GM23338 (cell line): ENCODE data around the gene ZNF880. TPM values are rescaled to one million over a fixed set of nuclear protein-coding genes. Genes with fewer than 3 reads are reported as not detected.

Experiments
- ATAC-seq: fragments of 200-7000 bp; cut with Tn5 transposase; 3 replicates; pipeline ENCODE4 v1.9.1; 2020
- DNase-seq: peaks from one replicate; pipeline ENCODE4 v3.0.0-alpha.2; 2015; ENCODE audit warnings: low spot score
- H2AFZ ChIP-seq: fragments of 200-600 bp; sonication (generic); 2 replicates; pipeline ENCODE4 v1.8.0; 2016; ENCODE audit warnings: antibody characterized with exemption, mild to moderate bottlenecking, moderate library complexity
- H3F3A ChIP-seq: fragments of 200-600 bp; sonication (generic); replicated peaks from 2 replicates; pipeline ENCODE4 v1.8.0; 2017; ENCODE audit warnings: antibody characterized with exemption, mixed run types, low read depth
- H3K27ac ChIP-seq: fragments of 200-600 bp; sonication (generic); 2 replicates; pipeline ENCODE4 v1.6.1; 2016; ENCODE audit warnings: low read depth
- H3K27me3 ChIP-seq: fragments of 200-600 bp; sonication (generic); 2 replicates; pipeline ENCODE4 v1.8.0; 2016; ENCODE audit warnings: mild to moderate bottlenecking, mixed run types, moderate library complexity; ENCODE audit not compliant: insufficient read depth
- H3K36me3 ChIP-seq: fragments of 200-600 bp; sonication (generic); 2 replicates; pipeline ENCODE4 v1.8.0; 2016; ENCODE audit warnings: mild to moderate bottlenecking; ENCODE audit not compliant: insufficient read depth
- H3K4me1 ChIP-seq: fragments of 200-600 bp; sonication (generic); 2 replicates; pipeline ENCODE4 v1.8.0; 2016; ENCODE audit warnings: mild to moderate bottlenecking, moderate library complexity; ENCODE audit not compliant: insufficient read depth
- H3K4me2 ChIP-seq: fragments of 200-600 bp; sonication (generic); 2 replicates; pipeline ENCODE4 v1.7.1; 2017; ENCODE audit warnings: mixed run types
- H3K4me3 ChIP-seq: fragments of 200-600 bp; sonication (generic); 2 replicates; pipeline ENCODE4 v1.6.1; 2016; ENCODE audit warnings: mixed run types
- H3K79me2 ChIP-seq: fragments of 200-600 bp; sonication (generic); replicated peaks from 2 replicates; pipeline ENCODE4 v1.8.0; 2017; ENCODE audit warnings: mild to moderate bottlenecking; ENCODE audit not compliant: insufficient read depth
- H3K9me2 ChIP-seq: fragments of 200-600 bp; sonication (generic); 2 replicates; pipeline ENCODE4 v1.8.0; 2017; ENCODE audit not compliant: insufficient read depth
- H4K20me1 ChIP-seq: fragments of 200-600 bp; sonication (generic); replicated peaks from 2 replicates; pipeline ENCODE4 v1.8.0; 2017; ENCODE audit warnings: mild to moderate bottlenecking; ENCODE audit not compliant: insufficient read depth
- H3K27ac Mint-ChIP-seq: 2 replicates; pipeline ENCODE4 v1.8.0; 2020; ENCODE audit warnings: inconsistent platforms, mild to moderate bottlenecking, moderate library complexity, mixed read lengths
- H3K27me3 Mint-ChIP-seq: 3 replicates; pipeline ENCODE4 v1.8.0; 2022; ENCODE audit warnings: low read depth, mild to moderate bottlenecking, moderate library complexity, mixed read lengths, inconsistent platforms; ENCODE audit not compliant: insufficient read depth, poor library complexity
- H3K36me3 Mint-ChIP-seq: 3 replicates; pipeline ENCODE4 v1.8.0; 2021; ENCODE audit warnings: low read depth, mild to moderate bottlenecking, inconsistent platforms, moderate library complexity, mixed read lengths
- H3K4me1 Mint-ChIP-seq: 3 replicates; pipeline ENCODE4 v1.8.0; 2020; ENCODE audit warnings: mild to moderate bottlenecking, inconsistent platforms, mixed read lengths
- H3K4me3 Mint-ChIP-seq: 3 replicates; pipeline ENCODE4 v1.8.0; 2021; ENCODE audit warnings: moderate library complexity, mild to moderate bottlenecking, inconsistent platforms, mixed read lengths
- H3K9me3 Mint-ChIP-seq: 3 replicates; pipeline ENCODE4 v1.8.0; 2020; ENCODE audit warnings: moderate library complexity, mild to moderate bottlenecking, inconsistent platforms, mixed read lengths
- CREB1 ChIP-seq: fragments of 250-450 bp; sonication (Bioruptor Pico); IDR thresholded peaks from 2 replicates; pipeline ENCODE4 v1.5.0; 2020; ENCODE audit warnings: low read depth, mild to moderate bottlenecking, moderate library complexity
- EZH2 ChIP-seq: fragments of 200-600 bp; sonication (generic); IDR thresholded peaks from one replicate; pipeline ENCODE4 v1.8.0; 2017; ENCODE audit warnings: antibody characterized with exemption, mild to moderate bottlenecking, low read depth; ENCODE audit not compliant: unreplicated experiment
- EZH2phosphoT487 ChIP-seq: fragments of 200-600 bp; sonication (generic); IDR thresholded peaks from one replicate; pipeline ENCODE4 v1.8.1; 2018; ENCODE audit warnings: antibody characterized with exemption; ENCODE audit not compliant: unreplicated experiment
- JUNB ChIP-seq: IDR thresholded peaks from one replicate; pipeline ENCODE4 v1.6.1; 2016; ENCODE audit warnings: antibody characterized with exemption; ENCODE audit not compliant: unreplicated experiment
- NANOG ChIP-seq: IDR thresholded peaks from 2 replicates; pipeline ENCODE4 v1.6.1; 2016; ENCODE audit warnings: antibody characterized with exemption, borderline replicate concordance
- ZNF114 ChIP-seq: fragments of 250-450 bp; sonication (Bioruptor Pico); IDR thresholded peaks from 2 replicates; pipeline ENCODE4 v1.5.0; 2020; ENCODE audit warnings: mild to moderate bottlenecking, moderate library complexity
- ZNF331 ChIP-seq: fragments of 250-450 bp; sonication (Bioruptor Pico); IDR thresholded peaks from 2 replicates; pipeline ENCODE4 v1.5.0; 2020; ENCODE audit warnings: low read depth, mild to moderate bottlenecking, moderate library complexity
- polyA plus RNA-seq: library from polyadenylated mRNA; unstranded; fragments of >200 nt; fragmentation: Nextera tagmentation; extraction: Ambion mirVana; gene quantifications from 2 replicates; pipeline ENCODE4 v1.2.1, GENCODE V29; 2016
- total RNA-seq: library from RNA; depleted of rRNA; stranded (reverse); fragments of >200 nt; shearing (Covaris generic); gene quantifications from 2 replicates; pipeline ENCODE4 v1.2.3, GENCODE V29; 2014
- TF ChIP-seq, protein P1 (sequence below): fragments of 250-450 bp; sonication (Bioruptor Pico); IDR thresholded peaks from 2 replicates; pipeline ENCODE4 v1.5.0; 2020; ENCODE audit warnings: mild to moderate bottlenecking, moderate library complexity
- TF ChIP-seq, protein P2 (sequence below): IDR thresholded peaks from 2 replicates; pipeline ENCODE4 v1.6.1; 2016; ENCODE audit warnings: antibody characterized with exemption

The ZNF880 gene
- total and polyA plus RNA-seq, 2 experiments from 2014 or later: 49.1 to 57.4 TPM

DNA sequence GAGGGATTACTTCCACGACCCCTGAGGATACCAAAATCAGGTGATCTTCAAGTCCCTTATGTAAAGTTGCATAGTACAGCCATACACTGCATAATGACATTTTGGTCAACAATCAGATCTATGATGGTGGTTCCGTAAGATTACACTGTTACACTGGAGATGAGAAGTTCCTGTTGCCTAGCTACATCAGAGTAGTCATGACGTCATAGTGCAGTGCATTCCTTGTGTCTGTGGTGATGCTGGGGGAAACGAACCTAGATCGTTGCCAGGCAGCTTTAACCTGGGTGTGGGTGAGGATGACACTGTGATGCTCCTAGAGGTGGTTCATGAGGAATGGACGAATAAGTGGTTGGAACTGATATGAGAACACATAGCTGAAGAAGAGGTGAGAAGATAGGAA is 24.6 kb upstream of the ZNF880 start:
- no peak for ATAC-seq
- Mint-ChIP-seq H3K4me3 (no peak overlapping the region), H3K4me1 (no peaks in the 10 kb centered on the region), H3K36me3 (peaks cover 34% of the 10 kb centered on the region), H3K27ac (no peak overlapping the region), H3K27me3 (peaks cover 10% of the 10 kb centered on the region), H3K9me3 (peaks cover 29% of the 10 kb centered on the region)
- Histone ChIP-seq H3K4me2 (no peak overlapping the region), H3K27ac (no peak overlapping the region), H3F3A (no peaks in the 10 kb centered on the region), H3K4me3 (no peak overlapping the region), H4K20me1 (peaks cover 2% of the 10 kb centered on the region; the same call in 1 of the 2 replicates), H3K4me1 (no peaks in the 10 kb centered on the region), H2AFZ (no peak overlapping the region), H3K79me2 (no peaks in the 10 kb centered on the region), H3K27me3 (no peaks in the 10 kb centered on the region), H3K9me2 (no peaks in the 10 kb centered on the region), H3K36me3 (no peaks in the 10 kb centered on the region; the same call in 1 of the 2 replicates)
- no peak for TF ChIP-seq JUNB
- TF ChIP-seq, protein P1, sequence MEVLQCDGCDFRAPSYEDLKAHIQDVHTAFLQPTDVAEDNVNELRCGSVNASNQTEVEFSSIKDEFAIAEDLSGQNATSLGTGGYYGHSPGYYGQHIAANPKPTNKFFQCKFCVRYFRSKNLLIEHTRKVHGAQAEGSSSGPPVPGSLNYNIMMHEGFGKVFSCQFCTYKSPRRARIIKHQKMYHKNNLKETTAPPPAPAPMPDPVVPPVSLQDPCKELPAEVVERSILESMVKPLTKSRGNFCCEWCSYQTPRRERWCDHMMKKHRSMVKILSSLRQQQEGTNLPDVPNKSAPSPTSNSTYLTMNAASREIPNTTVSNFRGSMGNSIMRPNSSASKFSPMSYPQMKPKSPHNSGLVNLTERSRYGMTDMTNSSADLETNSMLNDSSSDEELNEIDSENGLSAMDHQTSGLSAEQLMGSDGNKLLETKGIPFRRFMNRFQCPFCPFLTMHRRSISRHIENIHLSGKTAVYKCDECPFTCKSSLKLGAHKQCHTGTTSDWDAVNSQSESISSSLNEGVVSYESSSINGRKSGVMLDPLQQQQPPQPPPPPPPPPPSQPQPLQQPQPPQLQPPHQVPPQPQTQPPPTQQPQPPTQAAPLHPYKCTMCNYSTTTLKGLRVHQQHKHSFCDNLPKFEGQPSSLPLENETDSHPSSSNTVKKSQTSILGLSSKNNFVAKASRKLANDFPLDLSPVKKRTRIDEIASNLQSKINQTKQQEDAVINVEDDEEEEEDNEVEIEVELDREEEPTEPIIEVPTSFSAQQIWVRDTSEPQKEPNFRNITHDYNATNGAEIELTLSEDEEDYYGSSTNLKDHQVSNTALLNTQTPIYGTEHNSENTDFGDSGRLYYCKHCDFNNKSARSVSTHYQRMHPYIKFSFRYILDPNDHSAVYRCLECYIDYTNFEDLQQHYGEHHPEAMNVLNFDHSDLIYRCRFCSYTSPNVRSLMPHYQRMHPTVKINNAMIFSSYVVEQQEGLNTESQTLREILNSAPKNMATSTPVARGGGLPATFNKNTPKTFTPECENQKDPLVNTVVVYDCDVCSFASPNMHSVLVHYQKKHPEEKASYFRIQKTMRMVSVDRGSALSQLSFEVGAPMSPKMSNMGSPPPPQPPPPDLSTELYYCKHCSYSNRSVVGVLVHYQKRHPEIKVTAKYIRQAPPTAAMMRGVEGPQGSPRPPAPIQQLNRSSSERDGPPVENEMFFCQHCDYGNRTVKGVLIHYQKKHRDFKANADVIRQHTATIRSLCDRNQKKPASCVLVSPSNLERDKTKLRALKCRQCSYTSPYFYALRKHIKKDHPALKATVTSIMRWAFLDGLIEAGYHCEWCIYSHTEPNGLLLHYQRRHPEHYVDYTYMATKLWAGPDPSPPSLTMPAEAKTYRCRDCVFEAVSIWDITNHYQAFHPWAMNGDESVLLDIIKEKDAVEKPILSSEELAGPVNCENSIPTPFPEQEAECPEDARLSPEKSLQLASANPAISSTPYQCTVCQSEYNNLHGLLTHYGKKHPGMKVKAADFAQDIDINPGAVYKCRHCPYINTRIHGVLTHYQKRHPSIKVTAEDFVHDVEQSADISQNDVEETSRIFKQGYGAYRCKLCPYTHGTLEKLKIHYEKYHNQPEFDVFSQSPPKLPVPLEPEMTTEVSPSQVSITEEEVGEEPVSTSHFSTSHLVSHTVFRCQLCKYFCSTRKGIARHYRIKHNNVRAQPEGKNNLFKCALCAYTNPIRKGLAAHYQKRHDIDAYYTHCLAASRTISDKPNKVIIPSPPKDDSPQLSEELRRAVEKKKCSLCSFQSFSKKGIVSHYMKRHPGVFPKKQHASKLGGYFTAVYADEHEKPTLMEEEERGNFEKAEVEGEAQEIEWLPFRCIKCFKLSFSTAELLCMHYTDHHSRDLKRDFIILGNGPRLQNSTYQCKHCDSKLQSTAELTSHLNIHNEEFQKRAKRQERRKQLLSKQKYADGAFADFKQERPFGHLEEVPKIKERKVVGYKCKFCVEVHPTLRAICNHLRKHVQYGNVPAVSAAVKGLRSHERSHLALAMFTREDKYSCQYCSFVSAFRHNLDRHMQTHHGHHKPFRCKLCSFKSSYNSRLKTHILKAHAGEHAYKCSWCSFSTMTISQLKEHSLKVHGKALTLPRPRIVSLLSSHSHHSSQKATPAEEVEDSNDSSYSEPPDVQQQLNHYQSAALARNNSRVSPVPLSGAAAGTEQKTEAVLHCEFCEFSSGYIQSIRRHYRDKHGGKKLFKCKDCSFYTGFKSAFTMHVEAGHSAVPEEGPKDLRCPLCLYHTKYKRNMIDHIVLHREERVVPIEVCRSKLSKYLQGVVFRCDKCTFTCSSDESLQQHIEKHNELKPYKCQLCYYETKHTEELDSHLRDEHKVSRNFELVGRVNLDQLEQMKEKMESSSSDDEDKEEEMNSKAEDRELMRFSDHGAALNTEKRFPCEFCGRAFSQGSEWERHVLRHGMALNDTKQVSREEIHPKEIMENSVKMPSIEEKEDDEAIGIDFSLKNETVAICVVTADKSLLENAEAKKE (CRISPR knock-in tag): no peak
- TF ChIP-seq ZNF114 (CRISPR knock-in tag): no peak
- no peak for TF ChIP-seq EZH2phosphoT487
- no peak for TF ChIP-seq NANOG
- TF ChIP-seq EZH2: no peak
- TF ChIP-seq, protein P2, sequence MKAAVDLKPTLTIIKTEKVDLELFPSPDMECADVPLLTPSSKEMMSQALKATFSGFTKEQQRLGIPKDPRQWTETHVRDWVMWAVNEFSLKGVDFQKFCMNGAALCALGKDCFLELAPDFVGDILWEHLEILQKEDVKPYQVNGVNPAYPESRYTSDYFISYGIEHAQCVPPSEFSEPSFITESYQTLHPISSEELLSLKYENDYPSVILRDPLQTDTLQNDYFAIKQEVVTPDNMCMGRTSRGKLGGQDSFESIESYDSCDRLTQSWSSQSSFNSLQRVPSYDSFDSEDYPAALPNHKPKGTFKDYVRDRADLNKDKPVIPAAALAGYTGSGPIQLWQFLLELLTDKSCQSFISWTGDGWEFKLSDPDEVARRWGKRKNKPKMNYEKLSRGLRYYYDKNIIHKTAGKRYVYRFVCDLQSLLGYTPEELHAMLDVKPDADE: no peak
- TF ChIP-seq ZNF331 (CRISPR knock-in tag): no peak
- TF ChIP-seq CREB1 (CRISPR knock-in tag): no peak
- DNase-seq: no peak
